Measurements from ENCODE around the gene AKAP8L. TPM values are rescaled to one million over a fixed set of nuclear protein-coding genes. Genes with fewer than 3 reads are reported as not detected.

The AKAP8L gene
- total and polyA plus RNA-seq, 2 of the 8 experiments (the other 6 are each of a cell fraction or from before 2014, with no cell fraction given) = 75.1 to 138 TPM

- TF ChIP-seq CTCF (IDR thresholded peaks at IDR 0.05; ENCODE audit: control extremely low read depth in 1 of 3, insufficient read depth in 1 of 3, low read depth in 1 of 3, low read length in 3 of 3) (no peak), CEBPB (IDR thresholded peaks at IDR 0.05; ENCODE audit: low read depth, low read length) (no peak)
Measured at GRCh38 chr19:15431396-15432017, 12.7 kb upstream of the AKAP8L start (continued).

All from H1 (cell line).